IMR-90 (cell line): ENCODE measurements around the gene RERE. TPM values are rescaled to one million over a fixed set of nuclear protein-coding genes. Genes with fewer than 3 reads are reported as not detected.

ENCODE experiments used
- RCOR1 ChIP-seq: IDR thresholded peaks from 2 replicates; pipeline ENCODE4 v1.6.1; 2012; ENCODE audit warnings: mild to moderate bottlenecking, low read length, improper control_type of control experiment; ENCODE audit not compliant: insufficient replicate concordance
- polyA plus RNA-seq, 3 experiments: library from polyadenylated mRNA; depleted of rRNA; stranded (reverse); fragments of >200 nt; gene quantifications; 2 replicates each; pipeline ENCODE4 v1.2.3, GENCODE V29; 2012; ENCODE audit warnings: low replicate concordance in 1 of 3
- total RNA-seq: library from RNA; depleted of rRNA; stranded (reverse); fragments of >200 nt; gene quantifications from 2 replicates; pipeline ENCODE4 v1.2.3, GENCODE V29; 2012
- TF ChIP-seq, protein P1 (sequence below): fragments of 150-350 bp; IDR thresholded peaks from 2 replicates; pipeline ENCODE4 v1.6.1; 2016; ENCODE audit warnings: low read depth, mild to moderate bottlenecking, low read length, moderate library complexity, borderline replicate concordance

The RERE gene
- total and polyA plus RNA-seq, 2 of the 4 experiments (the other 2 are of a cell fraction), result 11.5 to 25.1 TPM

GRCh38 chr1:8424539-8425116 is 392.8 kb downstream of the RERE start (continued):
- no peak for TF ChIP-seq RCOR1
- TF ChIP-seq, protein P1, sequence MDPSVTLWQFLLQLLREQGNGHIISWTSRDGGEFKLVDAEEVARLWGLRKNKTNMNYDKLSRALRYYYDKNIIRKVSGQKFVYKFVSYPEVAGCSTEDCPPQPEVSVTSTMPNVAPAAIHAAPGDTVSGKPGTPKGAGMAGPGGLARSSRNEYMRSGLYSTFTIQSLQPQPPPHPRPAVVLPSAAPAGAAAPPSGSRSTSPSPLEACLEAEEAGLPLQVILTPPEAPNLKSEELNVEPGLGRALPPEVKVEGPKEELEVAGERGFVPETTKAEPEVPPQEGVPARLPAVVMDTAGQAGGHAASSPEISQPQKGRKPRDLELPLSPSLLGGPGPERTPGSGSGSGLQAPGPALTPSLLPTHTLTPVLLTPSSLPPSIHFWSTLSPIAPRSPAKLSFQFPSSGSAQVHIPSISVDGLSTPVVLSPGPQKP, result no peak
